MCF 10A (cell line): ENCODE results near the gene DGCR2. TPM values are rescaled to one million over a fixed set of nuclear protein-coding genes. Genes with fewer than 3 reads are reported as not detected.
"Not testable (repeated sequence)": the region's sequence is repeated elsewhere in the genome, so short reads cannot be mapped to it uniquely, and the experiment has no call there.

Source experiments
- BruUV-seq: library from RNA; stranded (reverse); fragments of 400-500 nt; replicated peaks from 2 replicates; lab custom pipeline; 2021; lab: Mats Ljungman, UMichigan
- CTCF ChIA-PET: fragments of 300-600 bp; sonication (Branson Sonifier 250); formaldehyde crosslinking; extraction: SDS; loops from one replicate; lab custom pipeline; 2021; ENCODE audit warnings: antibody characterized with exemption, inconsistent platforms; lab: Yijun Ruan, JAX
- POLR2A ChIA-PET: fragments of 300-600, 350-650 bp; sonication (Branson Sonifier 250); formaldehyde crosslinking; extraction: SDS; loops from one replicate; lab custom pipeline; 2020; ENCODE audit warnings: antibody characterized with exemption, inconsistent platforms; lab: Yijun Ruan, JAX
- DNase-seq: peaks from one replicate; pipeline ENCODE4 v3.0.0-alpha.2; 2018; ENCODE audit not compliant: unreplicated experiment
- H3K27ac Mint-ChIP-seq: one replicate; pipeline ENCODE4 v1.8.0; 2022; ENCODE audit warnings: mild to moderate bottlenecking, low read depth, mixed read lengths; ENCODE audit not compliant: unreplicated experiment
- H3K27me3 Mint-ChIP-seq: one replicate; pipeline ENCODE4 v1.8.0; 2022; ENCODE audit warnings: mixed read lengths; ENCODE audit not compliant: insufficient read depth, unreplicated experiment
- H3K36me3 Mint-ChIP-seq: one replicate; pipeline ENCODE4 v1.8.0; 2022; ENCODE audit warnings: mild to moderate bottlenecking, moderate library complexity, mixed read lengths; ENCODE audit not compliant: insufficient read depth, unreplicated experiment
- H3K4me1 Mint-ChIP-seq: one replicate; pipeline ENCODE4 v1.8.0; 2022; ENCODE audit warnings: mixed read lengths; ENCODE audit not compliant: insufficient read depth, unreplicated experiment
- H3K4me3 Mint-ChIP-seq: one replicate; pipeline ENCODE4 v1.8.0; 2022; ENCODE audit warnings: mild to moderate bottlenecking, moderate library complexity, mixed read lengths; ENCODE audit not compliant: unreplicated experiment
- H3K9me3 Mint-ChIP-seq: one replicate; pipeline ENCODE4 v1.8.0; 2022; ENCODE audit warnings: mixed read lengths; ENCODE audit not compliant: unreplicated experiment
- intact Hi-C: fragments of 100-400 bp; cut with micrococcal nuclease; formaldehyde crosslinking; loops from 2 replicates; pipeline ENCODE4 v1.14.1; 2022
- total RNA-seq: library from RNA; stranded (reverse); gene quantifications from 2 replicates; pipeline ENCODE4 v1.2.3, GENCODE V29; 2022
- TF ChIP-seq, protein P1 (sequence below): fragments of 200-600 bp; IDR thresholded peaks from one replicate; pipeline ENCODE4 v1.8.0; 2022; ENCODE audit warnings: antibody characterized with exemption, mild to moderate bottlenecking; ENCODE audit not compliant: unreplicated experiment

DGCR2 gene
- total RNA-seq, 1 experiment from 2014 or later, result 41.2 TPM

DNA sequence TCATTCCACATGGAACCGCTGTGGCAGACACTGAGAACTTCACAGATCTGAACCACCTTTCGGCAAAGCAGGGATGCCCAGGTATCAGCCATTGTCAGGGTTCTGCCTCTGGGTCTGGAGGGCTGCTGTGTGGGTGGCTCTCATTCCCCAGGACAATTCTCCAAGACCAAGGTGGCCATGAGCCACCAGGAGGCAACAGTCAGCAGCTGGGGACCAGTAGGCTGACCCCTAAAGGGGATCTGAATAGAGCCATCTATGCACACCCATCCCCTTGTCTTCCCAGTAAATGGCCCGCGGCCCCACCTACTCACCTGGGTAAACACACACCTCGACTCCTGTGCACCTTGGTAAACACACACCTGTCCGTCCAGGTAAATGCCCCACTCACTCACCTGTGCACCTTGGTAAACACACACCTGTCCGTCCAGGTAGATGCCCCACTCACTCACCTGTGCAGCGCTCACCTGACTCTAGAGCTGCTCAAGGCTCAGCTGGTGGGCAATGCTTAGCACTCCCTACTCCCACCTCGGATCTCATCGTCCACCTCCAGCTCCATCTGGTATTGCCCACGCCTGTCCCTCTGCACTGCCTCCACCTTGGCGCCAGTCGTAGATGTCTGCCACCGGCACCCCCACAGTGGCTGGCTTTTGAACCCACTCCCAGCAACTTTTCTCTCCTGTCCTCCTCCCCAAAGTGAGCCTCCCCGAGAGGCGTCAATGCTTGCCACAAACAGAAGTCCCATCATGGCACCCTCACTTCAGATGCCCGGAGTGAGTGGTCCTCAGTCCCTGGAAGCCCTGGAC, 46.1 kb upstream of the DGCR2 start:
- CTCF ChIA-PET, result interaction anchor here (0.6 to 2.3 kb wide), 2 partner anchors 23 to 265 kb away, joined by 5 to 8 read pairs; partner anchors contain the start of gene ESS2
- TF ChIP-seq, protein P1, sequence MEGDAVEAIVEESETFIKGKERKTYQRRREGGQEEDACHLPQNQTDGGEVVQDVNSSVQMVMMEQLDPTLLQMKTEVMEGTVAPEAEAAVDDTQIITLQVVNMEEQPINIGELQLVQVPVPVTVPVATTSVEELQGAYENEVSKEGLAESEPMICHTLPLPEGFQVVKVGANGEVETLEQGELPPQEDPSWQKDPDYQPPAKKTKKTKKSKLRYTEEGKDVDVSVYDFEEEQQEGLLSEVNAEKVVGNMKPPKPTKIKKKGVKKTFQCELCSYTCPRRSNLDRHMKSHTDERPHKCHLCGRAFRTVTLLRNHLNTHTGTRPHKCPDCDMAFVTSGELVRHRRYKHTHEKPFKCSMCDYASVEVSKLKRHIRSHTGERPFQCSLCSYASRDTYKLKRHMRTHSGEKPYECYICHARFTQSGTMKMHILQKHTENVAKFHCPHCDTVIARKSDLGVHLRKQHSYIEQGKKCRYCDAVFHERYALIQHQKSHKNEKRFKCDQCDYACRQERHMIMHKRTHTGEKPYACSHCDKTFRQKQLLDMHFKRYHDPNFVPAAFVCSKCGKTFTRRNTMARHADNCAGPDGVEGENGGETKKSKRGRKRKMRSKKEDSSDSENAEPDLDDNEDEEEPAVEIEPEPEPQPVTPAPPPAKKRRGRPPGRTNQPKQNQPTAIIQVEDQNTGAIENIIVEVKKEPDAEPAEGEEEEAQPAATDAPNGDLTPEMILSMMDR, result no peak
- POLR2A ChIA-PET, result interaction anchor here (0.7 to 0.9 kb wide), 2 partner anchors 10 to 24 kb away, joined by 3 read pairs; partner anchors contain the start of genes ESS2 and SLC25A1
- intact Hi-C loops, result no loop called here
- Mint-ChIP-seq H3K4me1 (peaks cover 22% of the 10 kb centered on the region), H3K36me3 (peaks cover 5% of the 10 kb centered on the region), H3K9me3 (no peaks in the 10 kb centered on the region), H3K27ac (no peak overlapping the region), H3K4me3 (no peak overlapping the region), H3K27me3 (peaks cover 33% of the 10 kb centered on the region)
- no TSS peak for BruUV-seq
- DNase-seq, result no peak

DNA sequence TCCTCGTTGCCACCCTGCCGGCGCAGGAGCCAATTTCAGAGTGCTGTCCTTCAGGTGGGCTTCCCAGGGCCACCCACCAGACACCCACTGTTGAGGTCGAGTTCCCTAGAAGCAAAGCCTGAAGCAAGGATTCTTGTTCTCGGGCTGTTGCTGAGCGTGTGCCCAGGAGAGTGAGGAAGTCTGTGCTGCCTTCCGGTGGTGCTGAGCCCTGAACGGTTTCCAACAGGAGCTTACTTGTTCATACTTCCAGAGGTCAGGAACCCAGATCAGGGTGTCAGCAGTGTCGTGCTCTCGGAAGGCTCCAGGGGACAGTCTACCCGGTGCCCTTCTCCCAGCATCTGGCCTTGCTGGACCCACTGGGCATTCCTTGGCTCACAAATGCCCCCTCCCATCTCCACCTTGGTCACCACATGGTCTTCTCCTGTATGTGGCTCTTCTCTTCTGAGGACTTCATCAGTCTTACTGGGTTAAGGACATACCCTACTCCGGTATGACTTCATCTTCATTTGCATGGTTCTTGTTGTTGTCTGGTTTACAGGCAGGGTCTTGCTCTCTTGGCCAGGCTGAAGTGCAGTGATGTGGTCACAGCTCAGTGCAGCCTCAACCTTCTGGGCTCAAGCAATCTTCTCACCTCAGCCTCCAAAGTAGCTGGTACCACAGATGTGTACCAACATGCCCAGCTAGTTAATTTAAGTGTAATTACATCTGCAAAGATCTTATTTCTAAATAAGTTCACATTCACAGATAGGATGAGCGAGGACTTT, 45.1 kb upstream of the DGCR2 start:
- ChIA-PET CTCF (interaction anchor here (2.3 kb wide), 1 partner anchor 22 kb away, joined by 8 read pairs; the partner anchor contains the start of gene ESS2), POLR2A (interaction anchor here (0.9 kb wide), 1 partner anchor 23 kb away, joined by 3 read pairs; the partner anchor contains the start of gene ESS2)
- Mint-ChIP-seq H3K4me1 (peaks cover 12% of the 10 kb centered on the region), H3K27ac (no peak overlapping the region), H3K36me3 (peaks cover 5% of the 10 kb centered on the region), H3K9me3 (no peaks in the 10 kb centered on the region), H3K4me3 (no peak overlapping the region), H3K27me3 (peaks cover 33% of the 10 kb centered on the region)
- DNase-seq, result no peak
- intact Hi-C loops, result no loop called here
- no TSS peak for BruUV-seq
- TF ChIP-seq, protein P1, result no peak

DNA sequence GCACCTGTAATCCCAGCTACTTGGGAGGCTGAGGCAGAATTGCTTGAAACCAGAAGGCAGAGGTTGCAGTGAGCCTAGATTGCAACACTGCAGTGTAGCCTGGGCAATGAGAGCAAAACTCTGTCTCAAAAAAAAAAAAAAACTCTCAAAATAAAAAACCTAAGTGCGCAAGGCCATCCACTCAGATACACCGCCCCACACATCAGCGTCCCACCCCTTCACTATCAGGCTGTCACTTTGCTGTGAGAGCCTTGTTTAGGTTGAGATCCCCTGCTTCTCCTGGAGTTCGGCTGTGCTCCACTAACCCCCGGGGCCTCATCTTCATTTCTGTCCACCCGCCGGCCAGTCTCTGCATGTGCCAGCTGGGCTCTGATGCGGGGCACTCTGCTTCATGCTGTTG, 44.2 kb upstream of the DGCR2 start:
- no TSS peak for BruUV-seq
- DNase-seq, result no peak
- peaks cover 9% of the 10 kb centered on the region for H3K4me1 Mint-ChIP-seq
- intact Hi-C loops, result no loop called here
- no peak overlapping the region for H3K27ac Mint-ChIP-seq
- H3K36me3 Mint-ChIP-seq, result peaks cover 5% of the 10 kb centered on the region
- TF ChIP-seq, protein P1, result no peak
- ChIA-PET CTCF (no interaction called here), POLR2A (no interaction called here)
- no peaks in the 10 kb centered on the region for H3K9me3 Mint-ChIP-seq
- H3K4me3 Mint-ChIP-seq, result no peak overlapping the region
- peaks cover 33% of the 10 kb centered on the region for H3K27me3 Mint-ChIP-seq

DNA sequence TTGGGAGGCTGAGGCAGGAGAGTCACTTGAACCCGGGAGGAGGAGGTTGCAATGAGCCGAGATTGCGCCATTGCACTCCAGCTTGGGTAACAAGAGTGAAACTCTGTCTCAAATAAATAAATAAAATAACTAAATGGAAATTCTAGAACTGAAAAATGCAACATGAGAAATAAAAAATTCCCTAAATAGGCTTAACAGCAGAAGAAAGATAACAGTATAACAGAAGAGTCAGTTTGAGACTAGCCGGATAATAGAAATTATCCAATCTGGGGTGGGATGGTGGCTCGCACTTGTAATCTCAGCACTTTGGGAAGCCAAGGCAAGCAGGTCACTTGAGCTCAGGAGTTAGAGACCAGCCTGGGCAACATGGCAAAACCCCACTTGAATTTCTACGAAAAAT, 42.2 kb upstream of the DGCR2 start:
- H3K4me3 Mint-ChIP-seq, result no peak overlapping the region
- ChIA-PET POLR2A (no interaction called here), CTCF (no interaction called here)
- no peaks in the 10 kb centered on the region for H3K9me3 Mint-ChIP-seq
- TF ChIP-seq, protein P1, result no peak
- no peak for DNase-seq
- H3K27me3 Mint-ChIP-seq, result peaks cover 32% of the 10 kb centered on the region
- no peaks in the 10 kb centered on the region for H3K36me3 Mint-ChIP-seq
- H3K27ac Mint-ChIP-seq, result no peak overlapping the region
- intact Hi-C loops, result no loop called here
- no TSS peak for BruUV-seq
- H3K4me1 Mint-ChIP-seq, result no peaks in the 10 kb centered on the region

DNA sequence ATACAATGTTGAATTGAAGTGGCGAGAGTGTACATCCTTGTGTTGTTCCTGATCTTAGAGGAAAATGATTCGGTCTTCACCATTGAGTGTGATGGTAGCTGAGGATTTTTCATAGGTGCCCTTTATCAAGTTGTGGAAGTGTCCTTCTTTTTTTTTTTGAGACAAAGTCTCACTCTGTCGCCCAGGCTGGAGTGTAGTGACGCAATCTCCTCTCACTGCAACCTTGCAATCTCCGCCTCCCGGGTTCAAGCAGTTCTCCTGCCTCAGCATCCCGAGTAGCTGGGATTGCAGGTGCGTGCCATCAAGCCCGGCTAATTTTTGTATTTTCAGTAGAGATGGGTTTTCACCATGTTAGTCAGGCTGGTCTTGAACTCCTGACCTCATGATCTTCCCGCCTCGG, 36.4 kb upstream of the DGCR2 start:
- intact Hi-C loops, POLR2A ChIA-PET: not testable (repeated sequence)

More for the DNA sequence above, 36.4 kb upstream of the DGCR2 start:
- DNase-seq, H3K36me3 Mint-ChIP-seq, H3K4me3 Mint-ChIP-seq, H3K27ac Mint-ChIP-seq, H3K4me1 Mint-ChIP-seq, H3K27me3 Mint-ChIP-seq, H3K9me3 Mint-ChIP-seq, BruUV-seq: not testable (repeated sequence)
- CTCF ChIA-PET, result interaction anchor here (0.7 to 1.3 kb wide), 3 partner anchors 12 to 295 kb away, joined by 3 to 5 read pairs (median 3); partner anchors contain the start of gene ESS2
